ENCODE measurements around the gene DNM3.

DNA sequence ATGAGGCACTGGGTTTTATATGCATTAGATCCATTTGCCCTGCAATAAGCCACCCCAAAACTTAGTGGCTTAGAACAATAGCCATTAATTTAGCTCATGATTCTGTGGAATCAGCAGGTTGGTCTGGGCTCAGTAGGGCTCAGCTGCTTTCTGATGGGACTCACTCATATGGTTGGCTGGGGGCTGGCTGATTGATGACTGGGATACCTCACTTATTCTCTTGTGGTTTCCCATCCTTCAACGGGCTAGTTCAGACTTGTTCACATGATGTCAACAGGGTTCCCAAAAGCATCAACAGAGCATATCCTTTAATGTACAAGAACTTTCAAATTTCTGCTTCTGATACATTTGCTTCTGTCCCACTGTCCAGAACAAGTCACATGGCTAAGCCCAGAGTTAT lies 43.2 kb downstream of the DNM3 start:
- no peak for TF ChIP-seq POLR2AphosphoS5 (IDR thresholded peaks at IDR 0.05; ENCODE audit: low read depth, low read length)
- TF ChIP-seq, protein P1, sequence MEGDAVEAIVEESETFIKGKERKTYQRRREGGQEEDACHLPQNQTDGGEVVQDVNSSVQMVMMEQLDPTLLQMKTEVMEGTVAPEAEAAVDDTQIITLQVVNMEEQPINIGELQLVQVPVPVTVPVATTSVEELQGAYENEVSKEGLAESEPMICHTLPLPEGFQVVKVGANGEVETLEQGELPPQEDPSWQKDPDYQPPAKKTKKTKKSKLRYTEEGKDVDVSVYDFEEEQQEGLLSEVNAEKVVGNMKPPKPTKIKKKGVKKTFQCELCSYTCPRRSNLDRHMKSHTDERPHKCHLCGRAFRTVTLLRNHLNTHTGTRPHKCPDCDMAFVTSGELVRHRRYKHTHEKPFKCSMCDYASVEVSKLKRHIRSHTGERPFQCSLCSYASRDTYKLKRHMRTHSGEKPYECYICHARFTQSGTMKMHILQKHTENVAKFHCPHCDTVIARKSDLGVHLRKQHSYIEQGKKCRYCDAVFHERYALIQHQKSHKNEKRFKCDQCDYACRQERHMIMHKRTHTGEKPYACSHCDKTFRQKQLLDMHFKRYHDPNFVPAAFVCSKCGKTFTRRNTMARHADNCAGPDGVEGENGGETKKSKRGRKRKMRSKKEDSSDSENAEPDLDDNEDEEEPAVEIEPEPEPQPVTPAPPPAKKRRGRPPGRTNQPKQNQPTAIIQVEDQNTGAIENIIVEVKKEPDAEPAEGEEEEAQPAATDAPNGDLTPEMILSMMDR (IDR thresholded peaks at IDR 0.05): no peak
